Measurements from ENCODE around the gene FHL5.

The FHL5 gene

GRCh38 chr6:96659084-96659845, 96.3 kb downstream of the FHL5 start:
- no peaks in the 10 kb centered on the region for H3K9me3 ChIP-seq (ENCODE audit: insufficient read depth, low read depth, low read length)
- no peaks in the 10 kb centered on the region for H4K20me1 ChIP-seq (ENCODE audit: insufficient read depth, low read length, poor library complexity, severe bottlenecking)
- no peak overlapping the region for H3K9ac ChIP-seq (ENCODE audit: low read depth, low read length, poor library complexity, severe bottlenecking)
- no peaks in the 10 kb centered on the region for H3F3A ChIP-seq (ENCODE audit: low read depth)
- H3K4me3 ChIP-seq (ENCODE audit: low read length, poor library complexity, severe bottlenecking) = no peak overlapping the region
- H3K4me2 ChIP-seq (ENCODE audit: low read depth, low read length, poor library complexity, severe bottlenecking) = no peak overlapping the region
- H3K36me3 ChIP-seq (ENCODE audit: insufficient read depth, low read length) = no peaks in the 10 kb centered on the region
- no peaks in the 10 kb centered on the region for H3K27me3 ChIP-seq (ENCODE audit: insufficient read depth, low read length, poor library complexity, severe bottlenecking)
- no peaks in the 10 kb centered on the region for H3K4me1 ChIP-seq (ENCODE audit: insufficient read depth, low read length, poor library complexity, severe bottlenecking)
- TF ChIP-seq CTCF (conservative IDR thresholded peaks at IDR 0.05; ENCODE audit: low read length) (no peak), EZH2phosphoT487 (IDR thresholded peaks at IDR 0.05; ENCODE audit: borderline replicate concordance) (no peak)
- no peak overlapping the region for H2AFZ ChIP-seq (ENCODE audit: low read length)
- no peaks in the 10 kb centered on the region for H3K79me2 ChIP-seq (ENCODE audit: insufficient read depth, low read length)
- no peaks in the 10 kb centered on the region for H3K9me2 ChIP-seq (replicated peaks; ENCODE audit: low read depth, low read length)
